ENCODE measurements around the gene TBXAS1.

TBXAS1 gene

DNA sequence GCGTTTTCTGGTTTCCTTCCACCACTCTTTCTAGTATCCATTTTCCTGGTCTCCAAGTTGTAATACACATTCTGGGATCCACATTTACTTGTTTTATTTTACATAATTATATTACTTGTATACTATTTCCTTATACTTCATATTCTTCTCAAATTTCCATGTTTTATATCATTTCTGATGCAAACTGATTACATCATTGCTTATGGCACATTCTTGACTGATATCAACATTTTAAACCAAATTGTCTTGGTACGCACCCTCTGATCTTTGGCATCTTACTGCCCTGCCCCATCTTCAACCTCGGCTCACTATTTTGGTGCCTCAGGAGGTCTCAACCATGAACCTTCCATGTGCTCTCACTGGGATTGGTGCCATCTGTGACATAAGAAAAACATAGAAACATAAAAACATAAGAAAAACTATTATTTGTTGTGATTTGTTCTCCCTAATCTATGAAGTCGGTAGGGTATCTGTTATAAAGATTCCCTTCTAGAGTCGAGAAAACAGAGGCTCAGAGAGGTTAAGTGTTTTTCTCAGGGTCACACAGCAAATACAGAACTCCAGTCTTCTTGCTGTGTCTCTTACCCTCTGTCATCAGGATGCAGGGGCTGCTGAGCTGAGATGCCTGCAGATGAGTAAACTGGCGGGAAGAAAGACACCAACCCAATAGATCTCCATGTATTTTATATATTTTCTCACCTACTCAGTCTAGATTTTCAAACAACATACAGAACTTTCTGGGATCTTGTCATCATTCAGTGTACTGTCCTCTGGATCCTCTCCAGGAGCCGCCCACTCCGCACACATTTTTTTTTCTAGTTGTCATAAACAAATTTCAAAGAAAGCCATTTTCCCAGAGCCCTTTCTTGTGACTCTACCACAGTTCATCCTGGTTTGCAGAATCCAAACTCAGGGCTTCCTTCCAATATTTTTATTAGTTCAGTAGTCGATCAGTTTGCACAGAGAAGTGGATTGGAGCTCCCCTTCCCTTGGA, 154.2 kb downstream of the TBXAS1 start:
- no peak for DNase-seq (ENCODE audit: low spot score)

DNA sequence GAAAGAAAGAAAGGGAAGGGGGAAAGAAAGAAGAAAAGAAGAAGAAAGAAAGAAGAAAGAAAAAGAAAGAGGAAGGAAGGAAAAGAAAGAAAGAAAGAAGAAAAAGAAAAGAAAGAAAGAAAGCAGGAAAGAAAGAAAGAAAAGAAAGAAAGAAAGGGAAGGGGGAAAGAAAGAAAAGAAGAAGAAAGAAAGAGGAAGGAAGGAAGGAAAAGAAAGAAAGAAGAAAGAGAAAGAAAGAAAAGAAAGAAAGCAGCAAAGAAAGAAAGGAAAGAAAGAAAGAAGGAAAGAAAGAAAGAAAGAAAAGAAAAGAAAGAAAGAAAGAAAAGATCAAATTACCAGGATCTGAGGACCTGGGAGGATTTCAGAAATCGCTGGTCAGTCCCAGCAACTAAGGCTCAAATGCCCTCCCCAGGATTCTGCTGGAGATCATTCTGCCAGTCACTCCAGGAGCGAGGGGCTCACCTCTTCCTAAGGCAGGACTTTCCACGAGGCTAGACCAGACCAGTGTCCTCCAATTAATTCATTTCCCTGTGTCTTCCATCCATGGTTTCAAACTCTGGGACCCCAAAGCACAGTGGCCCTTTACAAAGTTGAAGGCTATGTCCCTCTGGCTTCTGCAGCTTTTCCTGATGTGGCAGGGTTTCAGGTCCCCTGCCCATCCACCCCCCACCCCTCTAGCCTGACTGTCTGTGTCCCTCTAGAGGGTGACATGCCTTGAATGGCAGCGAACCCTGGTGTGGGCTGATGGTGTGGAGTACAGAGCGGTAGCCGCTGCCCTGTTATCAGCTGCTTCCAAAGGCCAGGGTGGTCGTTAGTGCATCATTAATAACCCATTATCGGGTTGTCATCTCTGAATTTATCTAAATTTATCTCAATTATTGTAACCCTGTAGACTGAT, 155.8 kb downstream of the TBXAS1 start:
- no peak for DNase-seq (ENCODE audit: low spot score)

DNA sequence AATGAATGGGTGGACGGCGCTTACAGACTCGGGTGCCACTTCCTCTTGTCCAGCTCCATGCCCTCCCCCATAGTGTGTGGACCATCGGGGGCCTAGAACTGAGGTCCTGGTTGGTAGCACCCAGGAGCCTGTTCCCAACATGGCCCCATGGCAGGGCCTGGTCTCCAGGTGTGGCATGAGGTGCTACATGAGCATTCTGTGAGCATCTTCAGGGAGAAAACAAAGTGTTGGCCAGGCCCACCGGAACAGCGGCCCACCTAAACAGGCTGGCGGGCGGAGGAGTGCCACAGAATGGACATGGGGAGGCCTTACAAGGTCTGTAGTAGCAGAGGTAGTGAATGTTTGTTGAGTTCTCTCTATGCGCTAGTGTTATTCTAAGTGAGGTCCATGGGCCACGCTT, 156.7 kb downstream of the TBXAS1 start:
- no peak for DNase-seq (ENCODE audit: low spot score)

DNA sequence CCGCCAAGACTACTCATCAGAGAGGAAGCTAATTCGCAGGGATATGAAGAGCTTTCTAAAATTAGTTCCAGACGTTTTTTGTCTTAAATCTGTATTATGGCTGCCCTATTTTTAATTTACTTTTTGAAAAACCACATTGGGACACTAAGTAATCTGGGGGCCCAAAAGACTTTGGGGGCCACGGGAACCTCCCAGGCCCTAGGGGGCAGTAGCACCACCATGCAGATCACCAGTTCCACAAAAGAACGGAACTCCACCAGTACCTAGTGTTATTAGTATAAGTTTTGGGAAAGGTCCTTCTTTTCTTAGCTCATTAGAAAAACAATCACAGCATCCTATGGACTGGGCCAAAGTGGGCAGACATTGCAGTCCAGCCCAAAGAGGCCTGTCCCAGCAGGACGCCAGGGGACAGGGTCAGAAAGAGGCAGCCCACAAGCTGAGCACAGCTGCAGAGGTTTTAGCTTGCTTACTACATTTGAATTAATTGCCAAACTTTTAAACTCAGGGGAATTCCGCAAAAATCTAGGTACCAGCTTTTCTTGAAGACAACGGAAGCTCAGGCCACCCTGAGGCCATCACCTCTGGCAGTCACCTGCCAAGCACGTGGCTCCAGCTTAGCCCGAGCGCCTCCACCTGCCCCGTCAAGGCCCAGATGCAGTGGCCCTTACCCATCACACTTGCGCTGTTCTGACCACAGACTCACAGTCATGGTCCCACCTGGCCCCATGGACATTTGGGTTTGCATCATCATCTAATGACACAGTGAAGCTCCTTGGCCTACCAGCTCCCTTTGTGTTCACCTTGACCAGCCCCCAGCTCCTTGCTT, 158.8 kb downstream of the TBXAS1 start:
- no peak for DNase-seq (ENCODE audit: low spot score)

DNA sequence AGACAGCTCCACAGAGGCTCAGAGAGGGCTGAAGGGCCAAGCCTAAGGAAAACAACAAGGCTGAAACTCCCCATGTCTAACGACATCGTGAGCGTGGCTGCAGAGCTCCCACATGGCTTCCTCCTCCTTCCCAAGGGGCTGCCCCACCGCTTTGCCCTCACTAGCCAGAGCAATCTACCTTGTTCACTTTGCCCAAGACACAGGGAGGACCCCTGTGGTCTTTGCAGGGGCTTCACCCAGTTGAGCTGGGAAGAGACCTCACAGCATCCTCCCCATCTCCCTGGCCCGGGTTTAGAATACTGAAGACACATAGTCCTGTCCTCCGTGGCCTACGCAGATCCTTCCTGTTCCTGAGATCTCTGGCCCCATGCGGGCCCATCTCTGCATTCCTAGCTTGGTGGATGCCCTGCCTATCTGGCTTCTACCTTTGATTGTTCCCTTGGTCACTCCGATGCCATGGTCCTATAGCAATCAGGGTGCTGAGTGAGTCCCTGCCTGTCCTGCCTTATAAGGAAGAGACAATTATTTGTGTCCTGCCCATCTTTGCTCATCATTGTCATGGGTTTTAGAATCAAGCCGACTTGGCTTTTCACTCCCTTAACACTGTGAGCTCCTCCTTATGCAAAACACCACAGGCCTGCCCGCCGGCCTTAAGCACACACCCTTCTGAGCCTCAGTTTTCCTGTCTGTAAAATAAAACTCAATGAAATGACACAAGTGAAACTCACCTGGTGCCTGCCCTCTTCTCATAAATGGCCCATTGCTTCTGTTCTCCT, 160.5 kb downstream of the TBXAS1 start:
- DNase-seq (ENCODE audit: low spot score), result no peak

DNA sequence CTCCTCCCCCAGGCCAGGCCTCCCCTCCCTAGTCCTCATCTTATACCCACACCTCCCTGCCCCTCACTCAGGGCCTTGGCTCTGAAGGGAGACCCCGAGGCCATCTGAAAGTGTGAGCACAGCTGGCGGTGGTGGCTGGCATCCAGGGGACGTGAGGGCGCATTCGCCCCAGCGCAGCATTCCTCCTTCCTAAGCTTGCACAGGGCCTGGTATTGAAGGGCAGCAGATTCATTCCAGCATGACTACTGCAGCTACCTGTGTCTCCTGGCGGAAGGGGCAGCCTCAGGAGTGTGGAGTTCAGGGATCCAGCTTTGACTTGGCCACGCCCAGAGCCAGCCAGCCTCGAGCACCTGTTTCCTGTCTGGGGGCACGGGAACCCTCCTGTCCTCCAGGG, 161.1 kb downstream of the TBXAS1 start:
- DNase-seq (ENCODE audit: low spot score), result no peak

DNA sequence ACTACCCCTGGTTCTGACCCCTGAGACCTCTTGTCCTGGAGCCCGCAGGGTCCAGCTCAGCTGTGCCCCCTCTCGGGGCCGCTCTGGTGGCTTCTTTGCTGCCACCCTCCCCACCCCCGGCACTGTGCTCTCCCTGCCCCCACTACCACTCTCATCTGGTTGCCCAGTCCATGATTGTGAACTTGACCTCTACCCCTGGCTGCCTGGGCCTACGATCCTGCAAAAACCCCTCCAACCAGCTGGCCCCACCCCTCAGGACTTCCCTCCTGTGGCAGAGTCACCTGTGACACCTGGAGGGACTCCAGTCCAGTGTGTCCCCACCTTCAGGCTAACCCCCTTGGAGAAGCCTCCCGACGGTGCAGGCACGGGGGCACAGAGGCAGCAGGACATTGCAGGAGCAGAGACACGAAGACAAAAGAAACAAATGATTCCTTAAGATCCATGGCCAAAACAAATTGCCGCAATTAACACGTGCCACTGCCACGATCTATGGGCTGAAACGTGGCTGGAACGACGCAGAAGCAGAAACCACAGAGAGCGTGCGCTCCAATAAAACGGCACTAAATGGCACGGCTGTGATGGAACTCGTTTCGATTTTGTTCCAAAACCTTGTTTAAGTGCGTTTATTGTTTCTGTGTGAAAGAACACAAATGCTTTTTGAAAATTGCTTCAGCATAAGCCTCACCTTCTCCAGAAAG, 161.7 kb downstream of the TBXAS1 start:
- no peak for DNase-seq (ENCODE audit: low spot score)

DNA sequence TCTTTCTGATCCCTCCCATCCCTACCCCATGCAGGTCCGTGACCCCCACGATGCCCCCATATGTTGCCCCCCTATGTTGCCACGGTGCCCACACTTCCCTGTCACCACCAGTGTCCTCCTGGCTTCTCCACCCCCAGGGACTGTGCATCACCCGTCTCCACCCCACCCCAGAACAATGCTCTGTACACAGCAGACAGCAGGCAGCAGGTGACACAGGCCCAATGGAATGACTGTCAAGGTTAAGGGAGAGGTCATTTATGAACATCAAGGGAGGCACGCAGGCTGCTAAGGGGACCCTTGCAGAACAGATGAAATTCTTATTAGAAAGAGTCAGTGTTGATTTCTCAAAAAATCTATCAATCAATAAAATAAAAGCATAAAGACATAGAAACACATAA, 162.2 kb downstream of the TBXAS1 start:
- no peak for DNase-seq (ENCODE audit: low spot score)

DNA sequence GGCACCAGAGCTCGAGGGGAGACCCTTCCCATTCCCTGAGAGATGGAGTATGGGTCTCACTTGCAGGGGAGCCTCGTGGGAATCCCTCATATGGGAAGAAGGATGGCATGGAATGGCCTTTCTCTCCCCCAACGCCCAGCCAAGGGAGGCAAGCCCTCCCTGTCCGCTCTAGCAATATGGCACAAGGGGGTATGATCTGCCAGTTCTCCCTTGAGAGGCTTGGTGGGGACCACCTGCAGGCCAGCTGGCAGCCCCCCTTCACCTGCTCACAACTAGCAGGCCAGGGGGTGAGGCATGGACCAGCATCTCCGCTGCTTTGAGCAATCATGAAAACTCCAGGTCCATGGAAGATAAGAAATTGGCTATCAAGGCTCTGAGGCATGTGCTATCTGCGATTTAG, 162.8 kb downstream of the TBXAS1 start:
- DNase-seq (ENCODE audit: low spot score), result no peak

DNA sequence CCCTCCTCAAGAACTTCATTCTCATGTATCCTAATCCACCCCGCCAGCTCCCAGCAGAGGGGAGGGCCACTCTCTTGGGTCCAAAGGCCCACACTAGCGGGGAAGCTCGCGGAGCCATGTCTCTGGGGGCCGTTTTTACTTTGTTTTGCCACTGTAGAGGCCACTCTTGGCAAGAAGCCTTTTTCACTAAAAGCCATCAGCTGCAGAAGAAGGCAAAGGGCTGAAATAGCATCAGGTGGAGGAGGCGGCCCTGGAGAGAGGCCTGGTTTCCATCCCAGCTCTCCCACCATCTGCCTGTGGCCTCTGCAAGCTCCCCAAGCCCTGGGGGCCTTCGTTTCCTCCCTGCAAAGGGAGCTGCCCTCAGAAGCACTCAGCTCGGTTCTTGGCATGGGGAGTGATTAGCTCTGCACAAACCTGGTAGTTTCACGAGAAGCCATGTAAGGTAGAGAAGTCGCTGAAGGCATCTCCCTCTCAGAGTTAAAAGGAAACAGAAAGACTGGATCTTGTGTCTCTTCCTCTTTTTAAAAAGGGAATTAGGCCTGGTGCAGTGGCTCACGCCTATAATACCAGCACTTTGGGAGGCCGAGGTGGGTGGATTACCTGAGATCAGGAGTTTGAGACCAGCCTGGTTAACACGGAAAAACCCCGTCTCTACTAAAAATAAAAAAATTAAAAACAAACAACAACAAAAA, 163.4 kb downstream of the TBXAS1 start:
- no peak for DNase-seq (ENCODE audit: low spot score)

DNA sequence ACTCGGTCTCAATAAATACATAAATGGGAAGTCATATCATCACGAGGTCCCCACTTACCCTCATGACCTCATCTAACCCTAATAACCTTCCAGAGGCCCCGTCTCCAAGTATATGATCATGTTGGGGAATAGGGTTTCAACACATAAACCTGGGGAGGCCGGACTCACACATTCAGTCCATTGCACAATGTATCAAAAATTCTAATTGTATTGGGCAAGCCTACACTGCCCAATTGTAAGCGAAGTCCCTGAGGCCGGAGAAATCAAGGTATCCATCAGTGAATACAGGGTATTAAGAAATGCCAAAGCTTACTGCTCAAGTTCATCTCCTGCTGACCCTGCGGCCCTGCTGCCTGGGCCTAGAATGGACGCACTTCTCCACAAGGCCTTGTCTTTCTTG, 164.1 kb downstream of the TBXAS1 start:
- no peak for DNase-seq (ENCODE audit: low spot score)

DNA sequence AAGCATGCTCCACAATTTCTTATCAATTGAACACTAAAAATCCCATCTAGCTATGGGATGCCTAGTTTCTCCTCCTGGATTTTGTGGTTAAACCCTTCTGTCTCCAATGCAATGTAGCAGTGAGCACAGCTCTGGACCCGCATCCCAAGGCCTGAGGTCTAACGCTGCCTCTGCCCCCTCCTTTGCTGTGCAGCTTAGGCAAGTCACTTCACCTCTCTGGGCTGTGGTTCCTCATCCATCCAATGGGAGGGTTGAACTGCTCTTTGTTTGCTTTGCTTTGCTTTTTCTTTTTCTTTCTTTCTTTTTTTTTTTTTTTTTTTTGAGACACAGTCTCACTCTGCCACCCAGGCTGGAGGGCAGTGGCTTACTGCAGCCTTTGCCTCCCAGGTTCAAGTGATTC, 164.5 kb downstream of the TBXAS1 start:
- no peak for DNase-seq (ENCODE audit: low spot score)

DNA sequence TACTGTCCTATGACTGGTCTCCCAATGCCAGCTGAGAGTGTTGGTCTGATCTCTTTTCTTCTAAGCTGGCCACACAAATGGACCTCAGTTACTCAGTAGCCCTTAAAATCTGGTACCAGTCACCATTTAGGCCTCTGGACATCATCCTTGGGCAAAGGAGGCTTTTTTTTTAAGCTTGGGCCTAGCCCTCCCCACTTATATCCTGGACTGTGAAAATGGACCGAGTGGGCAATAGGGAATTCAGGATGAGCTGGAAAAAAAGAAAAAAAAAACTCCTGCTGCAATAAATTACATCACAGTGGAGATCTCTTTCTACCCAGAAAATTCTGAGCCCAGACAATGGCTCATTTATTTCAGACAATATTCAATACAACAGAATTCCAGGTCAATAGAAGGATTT, 165.3 kb downstream of the TBXAS1 start:
- DNase-seq (ENCODE audit: low spot score), result no peak

DNA sequence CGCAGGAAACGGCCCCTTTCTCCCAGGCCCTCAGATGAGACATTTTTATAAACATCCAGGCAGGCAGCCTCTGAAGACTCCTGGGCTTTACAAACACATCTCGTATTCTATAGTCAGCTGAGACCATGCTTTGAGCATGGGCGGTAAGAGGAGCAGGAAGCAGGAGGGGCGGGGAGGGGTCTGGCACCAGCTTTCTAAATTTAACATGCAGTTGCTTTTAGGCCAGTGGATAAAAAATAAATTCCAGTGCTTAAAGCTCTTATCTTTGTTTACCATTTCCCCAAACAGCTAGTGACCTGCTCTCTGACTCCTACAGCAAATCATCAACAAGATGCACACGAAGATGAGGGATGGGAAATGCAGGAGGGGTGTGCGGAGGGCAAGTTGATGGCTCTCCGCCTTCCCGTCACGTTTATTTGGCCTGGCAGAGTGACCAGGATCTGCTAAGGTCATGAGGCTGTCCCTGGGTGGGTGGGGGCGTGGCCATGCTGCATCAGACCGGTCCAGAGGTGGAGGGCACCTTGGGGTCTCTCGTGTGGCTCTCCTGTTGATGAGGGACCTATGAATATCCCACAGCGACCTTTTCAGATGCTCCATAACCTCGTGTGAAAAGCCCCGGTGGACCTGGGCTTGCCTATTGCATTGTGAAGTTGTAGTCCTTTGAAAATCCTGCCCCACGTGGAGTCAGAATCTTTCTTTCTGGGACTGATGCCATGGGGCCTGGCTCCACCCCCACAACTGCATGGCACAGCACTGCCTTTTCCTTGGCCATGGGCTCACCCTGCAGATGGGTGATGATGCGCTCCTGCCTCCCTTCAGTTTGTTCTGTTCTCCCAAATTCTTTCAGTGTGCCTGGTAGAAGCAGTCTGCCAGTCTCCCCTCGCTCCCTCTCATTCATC, 166.2 kb downstream of the TBXAS1 start:
- DNase-seq (ENCODE audit: low spot score), result no peak

DNA sequence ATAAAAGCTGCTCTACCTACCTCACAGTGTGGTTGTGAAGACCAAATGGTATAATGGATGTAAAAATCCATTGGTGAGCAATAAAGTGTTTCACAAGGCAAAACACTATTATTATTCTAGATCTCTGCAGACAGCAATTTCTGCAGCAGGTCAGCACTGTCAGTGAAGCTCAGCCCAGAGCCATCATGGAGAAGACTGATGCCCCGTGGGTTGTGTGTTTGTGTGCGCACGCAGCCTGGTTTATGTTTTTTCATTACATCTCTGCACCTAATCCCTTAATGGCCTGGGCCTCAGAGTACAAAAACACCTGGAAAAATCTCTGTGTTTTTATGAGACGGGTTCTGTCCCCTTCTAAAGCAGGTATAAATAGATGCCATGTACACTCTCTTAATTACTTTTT, 169.5 kb downstream of the TBXAS1 start:
- no peak for DNase-seq (ENCODE audit: low spot score)

DNA sequence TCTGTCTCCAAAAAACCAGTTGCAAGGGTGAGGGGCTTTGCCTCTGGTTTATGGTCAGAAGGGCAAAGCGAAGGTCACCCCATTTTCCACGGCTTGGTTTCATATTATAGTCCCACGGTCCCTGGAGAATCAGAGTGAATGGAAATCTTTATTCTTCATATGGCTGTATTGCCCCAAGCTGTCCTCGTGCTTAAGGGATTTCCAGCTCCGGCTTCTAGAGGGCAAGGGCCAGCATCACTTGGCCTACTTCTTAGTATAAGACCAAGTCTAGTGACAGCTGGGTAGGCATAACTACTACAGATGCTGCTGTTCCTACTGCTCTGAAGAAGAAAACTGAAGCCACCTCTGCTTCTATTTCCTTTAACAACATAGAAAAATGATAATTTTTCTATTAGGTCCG, 170.5 kb downstream of the TBXAS1 start:
- DNase-seq (ENCODE audit: low spot score), result no peak

DNA sequence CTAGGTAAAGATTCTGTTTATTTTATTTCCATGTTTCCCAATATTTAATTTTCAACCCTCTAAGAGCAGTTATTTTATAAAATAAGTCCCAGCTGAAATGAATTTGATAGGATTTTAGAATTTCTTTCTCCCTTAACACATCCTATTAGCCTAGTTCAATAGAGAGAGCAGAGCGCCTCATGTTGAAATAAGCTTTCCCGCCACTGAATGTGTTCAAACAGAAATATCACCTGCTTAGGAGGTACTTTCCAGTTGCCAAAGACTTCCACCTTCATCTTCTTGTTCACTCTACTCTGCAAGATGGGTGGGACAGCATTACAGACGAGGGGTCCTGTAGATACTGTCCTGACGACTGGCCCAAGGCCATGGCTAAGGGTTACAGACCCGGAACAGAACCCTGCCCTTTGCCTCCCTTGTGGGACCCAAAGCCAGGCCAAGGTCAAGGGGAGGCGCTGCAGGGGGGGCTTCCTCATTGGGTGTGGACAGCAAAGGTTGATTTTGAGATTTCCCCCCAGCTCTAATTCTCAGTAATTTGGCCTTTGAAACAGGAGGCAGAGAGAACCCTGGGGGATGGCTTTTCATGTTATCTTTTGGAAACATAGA, 171.7 kb downstream of the TBXAS1 start:
- no peak for DNase-seq (ENCODE audit: low spot score)

DNA sequence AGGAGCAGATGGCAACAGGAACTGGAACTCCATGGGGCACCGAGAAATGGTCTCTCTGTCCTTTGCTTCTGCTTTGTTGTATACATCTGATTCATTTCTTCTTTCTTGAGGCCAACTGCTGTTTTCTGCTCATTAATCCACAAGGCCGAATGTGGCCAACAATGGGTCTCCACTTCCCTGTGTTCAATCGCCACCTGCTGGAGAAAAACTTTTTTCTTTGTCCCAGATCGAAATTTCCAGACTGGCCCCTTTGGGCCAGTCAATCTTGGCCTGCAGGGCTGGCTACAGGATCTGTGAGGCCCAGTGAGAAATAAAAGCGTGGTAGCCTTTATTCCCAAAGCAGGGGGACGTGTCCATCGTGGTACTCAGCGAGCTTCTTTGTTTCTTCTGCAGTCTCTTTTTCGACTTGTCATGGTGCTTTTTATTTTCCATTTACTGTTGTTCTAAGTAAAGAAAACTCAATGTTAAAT, 174.9 kb downstream of the TBXAS1 start:
- peak; percentile 70 for DNase-seq (ENCODE audit: low spot score)
